ENCODE measurements around the gene LYG1. TPM values are rescaled to one million over a fixed set of nuclear protein-coding genes. Genes with fewer than 3 reads are reported as not detected.

Gene LYG1
- total and polyA plus RNA-seq, 2 of the 13 experiments (the other 11 are each of a cell fraction or from before 2014, with no cell fraction given) = 1.00 to 2.9 TPM

DNA sequence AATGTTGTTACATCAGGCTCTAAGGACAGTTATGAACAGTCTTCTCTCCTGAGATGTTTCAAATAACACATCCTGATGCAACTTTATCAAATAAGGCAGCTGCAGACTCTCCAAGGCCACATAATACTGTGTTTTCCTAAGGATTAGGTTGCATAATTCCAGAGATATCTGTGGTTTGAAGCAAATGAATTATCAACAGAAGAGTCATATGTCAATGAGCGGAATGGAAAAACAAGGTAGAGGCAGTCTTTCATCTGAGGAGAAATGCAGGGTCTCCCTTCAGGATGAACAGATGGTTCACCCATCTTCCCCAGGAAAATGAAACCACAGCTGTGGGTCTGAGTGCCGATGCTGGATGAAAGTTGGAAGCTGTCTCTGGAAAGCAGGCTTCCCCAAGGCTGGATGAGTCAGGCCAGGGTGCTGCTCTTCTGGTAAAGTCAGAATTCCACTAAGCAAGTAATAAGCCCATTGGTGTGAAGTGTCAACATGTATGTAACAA, 22.2 kb downstream of the LYG1 start (continued):
- TF ChIP-seq, protein P1, sequence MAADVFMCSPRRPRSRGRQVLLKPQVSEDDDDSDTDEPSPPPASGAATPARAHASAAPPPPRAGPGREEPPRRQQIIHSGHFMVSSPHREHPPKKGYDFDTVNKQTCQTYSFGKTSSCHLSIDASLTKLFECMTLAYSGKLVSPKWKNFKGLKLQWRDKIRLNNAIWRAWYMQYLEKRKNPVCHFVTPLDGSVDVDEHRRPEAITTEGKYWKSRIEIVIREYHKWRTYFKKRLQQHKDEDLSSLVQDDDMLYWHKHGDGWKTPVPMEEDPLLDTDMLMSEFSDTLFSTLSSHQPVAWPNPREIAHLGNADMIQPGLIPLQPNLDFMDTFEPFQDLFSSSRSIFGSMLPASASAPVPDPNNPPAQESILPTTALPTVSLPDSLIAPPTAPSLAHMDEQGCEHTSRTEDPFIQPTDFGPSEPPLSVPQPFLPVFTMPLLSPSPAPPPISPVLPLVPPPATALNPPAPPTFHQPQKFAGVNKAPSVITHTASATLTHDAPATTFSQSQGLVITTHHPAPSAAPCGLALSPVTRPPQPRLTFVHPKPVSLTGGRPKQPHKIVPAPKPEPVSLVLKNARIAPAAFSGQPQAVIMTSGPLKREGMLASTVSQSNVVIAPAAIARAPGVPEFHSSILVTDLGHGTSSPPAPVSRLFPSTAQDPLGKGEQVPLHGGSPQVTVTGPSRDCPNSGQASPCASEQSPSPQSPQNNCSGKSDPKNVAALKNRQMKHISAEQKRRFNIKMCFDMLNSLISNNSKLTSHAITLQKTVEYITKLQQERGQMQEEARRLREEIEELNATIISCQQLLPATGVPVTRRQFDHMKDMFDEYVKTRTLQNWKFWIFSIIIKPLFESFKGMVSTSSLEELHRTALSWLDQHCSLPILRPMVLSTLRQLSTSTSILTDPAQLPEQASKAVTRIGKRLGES (CRISPR knock-in tag; IDR thresholded peaks at IDR 0.05; ENCODE audit: borderline replicate concordance) = 0 out of 2 replicates have a peak, but pooled peaks have one; percentile 17
- TF ChIP-seq, protein P2, sequence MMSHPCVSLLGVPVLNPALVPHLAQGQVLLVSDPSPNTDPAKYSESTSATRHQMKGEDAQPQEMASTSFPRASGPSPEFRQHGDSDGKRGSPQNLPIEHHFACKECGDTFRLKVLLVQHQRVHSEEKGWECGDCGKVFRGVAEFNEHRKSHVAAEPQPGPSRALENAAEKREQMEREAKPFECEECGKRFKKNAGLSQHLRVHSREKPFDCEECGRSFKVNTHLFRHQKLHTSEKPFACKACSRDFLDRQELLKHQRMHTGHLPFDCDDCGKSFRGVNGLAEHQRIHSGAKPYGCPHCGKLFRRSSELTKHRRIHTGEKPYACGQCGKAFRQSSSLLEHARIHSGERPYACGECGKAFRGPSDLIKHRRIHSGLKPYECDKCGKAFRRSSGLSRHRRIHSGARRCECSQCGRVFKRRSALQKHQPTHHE (CRISPR knock-in tag; IDR thresholded peaks at IDR 0.05; ENCODE audit: borderline replicate concordance) = peak; percentile 62; the same call in 1 of the 2 replicates
- TF ChIP-seq, protein P3, sequence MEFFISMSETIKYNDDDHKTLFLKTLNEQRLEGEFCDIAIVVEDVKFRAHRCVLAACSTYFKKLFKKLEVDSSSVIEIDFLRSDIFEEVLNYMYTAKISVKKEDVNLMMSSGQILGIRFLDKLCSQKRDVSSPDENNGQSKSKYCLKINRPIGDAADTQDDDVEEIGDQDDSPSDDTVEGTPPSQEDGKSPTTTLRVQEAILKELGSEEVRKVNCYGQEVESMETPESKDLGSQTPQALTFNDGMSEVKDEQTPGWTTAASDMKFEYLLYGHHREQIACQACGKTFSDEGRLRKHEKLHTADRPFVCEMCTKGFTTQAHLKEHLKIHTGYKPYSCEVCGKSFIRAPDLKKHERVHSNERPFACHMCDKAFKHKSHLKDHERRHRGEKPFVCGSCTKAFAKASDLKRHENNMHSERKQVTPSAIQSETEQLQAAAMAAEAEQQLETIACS (CRISPR knock-in tag; IDR thresholded peaks at IDR 0.05) = no peak
- TF ChIP-seq AGO2 (optimal IDR thresholded peaks at IDR 0.05; ENCODE audit: low read depth, low read length) = no peak
- no peak for TF ChIP-seq POLR2A (IDR thresholded peaks at IDR 0.05; ENCODE audit: insufficient read depth in 1 of 2, low read depth in 2 of 2, low read length in 2 of 2)
- TF ChIP-seq SOX5 (CRISPR knock-in tag; IDR thresholded peaks at IDR 0.05; ENCODE audit: borderline replicate concordance) = peak; percentile 97
- TF ChIP-seq, protein P4, sequence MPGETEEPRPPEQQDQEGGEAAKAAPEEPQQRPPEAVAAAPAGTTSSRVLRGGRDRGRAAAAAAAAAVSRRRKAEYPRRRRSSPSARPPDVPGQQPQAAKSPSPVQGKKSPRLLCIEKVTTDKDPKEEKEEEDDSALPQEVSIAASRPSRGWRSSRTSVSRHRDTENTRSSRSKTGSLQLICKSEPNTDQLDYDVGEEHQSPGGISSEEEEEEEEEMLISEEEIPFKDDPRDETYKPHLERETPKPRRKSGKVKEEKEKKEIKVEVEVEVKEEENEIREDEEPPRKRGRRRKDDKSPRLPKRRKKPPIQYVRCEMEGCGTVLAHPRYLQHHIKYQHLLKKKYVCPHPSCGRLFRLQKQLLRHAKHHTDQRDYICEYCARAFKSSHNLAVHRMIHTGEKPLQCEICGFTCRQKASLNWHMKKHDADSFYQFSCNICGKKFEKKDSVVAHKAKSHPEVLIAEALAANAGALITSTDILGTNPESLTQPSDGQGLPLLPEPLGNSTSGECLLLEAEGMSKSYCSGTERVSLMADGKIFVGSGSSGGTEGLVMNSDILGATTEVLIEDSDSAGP (CRISPR knock-in tag; IDR thresholded peaks at IDR 0.05; ENCODE audit: borderline replicate concordance) = no peak
- no peak for TF ChIP-seq TRIM24 (CRISPR knock-in tag; IDR thresholded peaks at IDR 0.05)
- TF ChIP-seq HIVEP1 (CRISPR knock-in tag; IDR thresholded peaks at IDR 0.05) = no peak; the same call in 1 of the 2 replicates
- TF ChIP-seq YEATS2 (CRISPR knock-in tag; IDR thresholded peaks at IDR 0.05; ENCODE audit: borderline replicate concordance) = peak; percentile 81; the same call in 1 of the 2 replicates
- TF ChIP-seq SRY (CRISPR knock-in tag; IDR thresholded peaks at IDR 0.05) = no peak
- TF ChIP-seq PRMT3 (CRISPR knock-in tag; IDR thresholded peaks at IDR 0.05; ENCODE audit: borderline replicate concordance, low read depth) = no peak
- TF ChIP-seq SRF (IDR thresholded peaks at IDR 0.05; ENCODE audit: low read depth, low read length) = peak; percentile 34; the same call in 1 of the 2 replicates
- TF ChIP-seq SCMH1 (CRISPR knock-in tag; IDR thresholded peaks at IDR 0.05; ENCODE audit: borderline replicate concordance) = no peak
- TF ChIP-seq, protein P5, sequence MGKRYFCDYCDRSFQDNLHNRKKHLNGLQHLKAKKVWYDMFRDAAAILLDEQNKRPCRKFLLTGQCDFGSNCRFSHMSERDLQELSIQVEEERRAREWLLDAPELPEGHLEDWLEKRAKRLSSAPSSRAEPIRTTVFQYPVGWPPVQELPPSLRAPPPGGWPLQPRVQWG (CRISPR knock-in tag; IDR thresholded peaks at IDR 0.05; ENCODE audit: borderline replicate concordance, low read depth) = no peak
- no peak for TF ChIP-seq ZNF101 (CRISPR knock-in tag; IDR thresholded peaks at IDR 0.05; ENCODE audit: borderline replicate concordance, low read depth)
- no peak for TF ChIP-seq PCBP1 (IDR thresholded peaks at IDR 0.05; ENCODE audit: borderline replicate concordance, low read depth, low read length)
- TF ChIP-seq RFX1 (IDR thresholded peaks at IDR 0.05) = no peak
- TF ChIP-seq, protein P6, sequence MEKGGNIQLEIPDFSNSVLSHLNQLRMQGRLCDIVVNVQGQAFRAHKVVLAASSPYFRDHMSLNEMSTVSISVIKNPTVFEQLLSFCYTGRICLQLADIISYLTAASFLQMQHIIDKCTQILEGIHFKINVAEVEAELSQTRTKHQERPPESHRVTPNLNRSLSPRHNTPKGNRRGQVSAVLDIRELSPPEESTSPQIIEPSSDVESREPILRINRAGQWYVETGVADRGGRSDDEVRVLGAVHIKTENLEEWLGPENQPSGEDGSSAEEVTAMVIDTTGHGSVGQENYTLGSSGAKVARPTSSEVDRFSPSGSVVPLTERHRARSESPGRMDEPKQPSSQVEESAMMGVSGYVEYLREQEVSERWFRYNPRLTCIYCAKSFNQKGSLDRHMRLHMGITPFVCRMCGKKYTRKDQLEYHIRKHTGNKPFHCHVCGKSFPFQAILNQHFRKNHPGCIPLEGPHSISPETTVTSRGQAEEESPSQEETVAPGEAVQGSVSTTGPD (CRISPR knock-in tag; IDR thresholded peaks at IDR 0.05) = no peak
